ENCODE data around the gene PAFAH2.
"Not testable (repeated sequence)": the region's sequence is repeated elsewhere in the genome, so short reads cannot be mapped to it uniquely, and the experiment has no call there.

The PAFAH2 gene

GRCh38 chr1:26010825-26011224 lies 13.0 kb upstream of the PAFAH2 start:
- DNase-seq (ENCODE audit: low read depth): no peak

- no peak for DNase-seq (ENCODE audit: low read depth)
Observed at GRCh38 chr1:26009796-26010447, 12.1 kb upstream of the PAFAH2 start.

- no peak for DNase-seq (ENCODE audit: low read depth)
Observed at GRCh38 chr1:26006710-26007109, 8.8 kb upstream of the PAFAH2 start.

- no peak for DNase-seq (ENCODE audit: low read depth)
Observed at GRCh38 chr1:26005434-26006105, 7.7 kb upstream of the PAFAH2 start.

GRCh38 chr1:26003756-26004155 lies 5.9 kb upstream of the PAFAH2 start:
- no peak for DNase-seq (ENCODE audit: low read depth)

GRCh38 chr1:26003262-26003661 lies 5.4 kb upstream of the PAFAH2 start:
- DNase-seq (ENCODE audit: low read depth): no peak

- no peak for DNase-seq (ENCODE audit: low read depth)
Observed at GRCh38 chr1:25999041-25999800, 1.4 kb upstream of the PAFAH2 start.

GRCh38 chr1:25996966-25997827 lies 666 bp downstream of the PAFAH2 start:
- peak; percentile 97 for DNase-seq (ENCODE audit: low read depth)

GRCh38 chr1:25994402-25995150 lies 3.3 kb downstream of the PAFAH2 start:
- DNase-seq (ENCODE audit: low read depth): no peak

GRCh38 chr1:25993197-25993951 lies 4.5 kb downstream of the PAFAH2 start:
- DNase-seq (ENCODE audit: low read depth): no peak

- DNase-seq (ENCODE audit: low read depth): no peak
Observed at GRCh38 chr1:25992689-25993171, 5.1 kb downstream of the PAFAH2 start.

GRCh38 chr1:25991937-25992688 lies 5.8 kb downstream of the PAFAH2 start:
- peak; percentile 86 for DNase-seq (ENCODE audit: low read depth)

- DNase-seq (ENCODE audit: low read depth): no peak
Observed at GRCh38 chr1:25990702-25991395, 7.0 kb downstream of the PAFAH2 start.

- no peak for DNase-seq (ENCODE audit: low read depth)
Observed at GRCh38 chr1:25990251-25990650, 7.6 kb downstream of the PAFAH2 start.

GRCh38 chr1:25989440-25990234 lies 8.2 kb downstream of the PAFAH2 start:
- DNase-seq (ENCODE audit: low read depth): no peak

- DNase-seq (ENCODE audit: low read depth): no peak
Observed at GRCh38 chr1:25987951-25988350, 9.9 kb downstream of the PAFAH2 start.

GRCh38 chr1:25986773-25987172 lies 11.1 kb downstream of the PAFAH2 start:
- DNase-seq (ENCODE audit: low read depth): not testable (repeated sequence)

- no peak for DNase-seq (ENCODE audit: low read depth)
Observed at GRCh38 chr1:25985670-25986069, 12.2 kb downstream of the PAFAH2 start.
